Astrocyte of the hippocampus (primary cell): Measurements from ENCODE around the gene NDUFA5.
A peak's percentile ranks its signal among the peaks of the same experiment; 100 is the strongest.
"Not testable (repeated sequence)": the region's sequence is repeated elsewhere in the genome, so short reads cannot be mapped to it uniquely, and the experiment has no call there.

ENCODE experiments used
- DNase-seq: peaks from one replicate; pipeline ENCODE4 v3.0.0; 2011; ENCODE audit warnings: low read depth, low spot score

NDUFA5 gene

GRCh38 chr7:123557016-123557397 is 611 bp downstream of the NDUFA5 start:
- no peak for DNase-seq

GRCh38 chr7:123555484-123555883 is 2.1 kb downstream of the NDUFA5 start:
- no peak for DNase-seq

- no peak for DNase-seq
Measured at GRCh38 chr7:123553159-123553558, 4.5 kb downstream of the NDUFA5 start.

GRCh38 chr7:123552641-123553040 is 5.0 kb downstream of the NDUFA5 start:
- no peak for DNase-seq

GRCh38 chr7:123552134-123552533 is 5.5 kb downstream of the NDUFA5 start:
- not testable (repeated sequence) for DNase-seq

GRCh38 chr7:123548406-123548805 is 9.2 kb downstream of the NDUFA5 start:
- DNase-seq, result peak; percentile 8

GRCh38 chr7:123539871-123540270 is 17.7 kb downstream of the NDUFA5 start:
- no peak for DNase-seq

GRCh38 chr7:123538897-123539296 is 18.7 kb downstream of the NDUFA5 start:
- no peak for DNase-seq

GRCh38 chr7:123538189-123538714 is 19.4 kb downstream of the NDUFA5 start:
- peak; percentile 42 for DNase-seq

- DNase-seq, result peak; percentile 29
Measured at GRCh38 chr7:123537026-123537642, 20.5 kb downstream of the NDUFA5 start.

- DNase-seq, result no peak
Measured at GRCh38 chr7:123535517-123535916, 22.1 kb downstream of the NDUFA5 start.

- peak; percentile 98 for DNase-seq
Measured at GRCh38 chr7:123534383-123535260, 23.0 kb downstream of the NDUFA5 start, which contains the start of gene IQUB. TSS of gene IQUB (minus strand) at chr7:123534595. CDS start at chr7:123512340, 22,255 bp downstream.

- no peak for DNase-seq
Measured at GRCh38 chr7:123533929-123534382, 23.7 kb downstream of the NDUFA5 start.

GRCh38 chr7:123533553-123533917 is 24.1 kb downstream of the NDUFA5 start:
- DNase-seq, result no peak

- peak; percentile 22 for DNase-seq
Measured at GRCh38 chr7:123532788-123533552, 24.6 kb downstream of the NDUFA5 start.

- DNase-seq, result not testable (repeated sequence)
Measured at GRCh38 chr7:123532343-123532742, 25.3 kb downstream of the NDUFA5 start.

GRCh38 chr7:123530035-123530591 is 27.5 kb downstream of the NDUFA5 start:
- DNase-seq, result not testable (repeated sequence)

GRCh38 chr7:123528265-123528664 is 29.4 kb downstream of the NDUFA5 start:
- DNase-seq, result no peak

GRCh38 chr7:123527712-123528225 is 29.8 kb downstream of the NDUFA5 start:
- DNase-seq, result not testable (repeated sequence)

GRCh38 chr7:123526533-123526932 is 31.1 kb downstream of the NDUFA5 start:
- DNase-seq, result not testable (repeated sequence)

GRCh38 chr7:123522066-123522465 is 35.6 kb downstream of the NDUFA5 start:
- peak; percentile 66 for DNase-seq
